AG04449 (cell line): ENCODE results near the gene TRPM8.
A peak's percentile ranks its signal among the peaks of the same experiment; 100 is the strongest.

Source experiments
- CTCF ChIA-PET: fragments of 350-600 bp; formaldehyde crosslinking; extraction: SDS; loops from one replicate; lab custom pipeline; 2021; ENCODE audit warnings: antibody characterized with exemption; lab: Yijun Ruan, JAX
- POLR2A ChIA-PET: fragments of 400-600, 350-600 bp; formaldehyde crosslinking; extraction: SDS; loops from one replicate; lab custom pipeline; 2020; ENCODE audit warnings: antibody characterized with exemption, inconsistent platforms; lab: Yijun Ruan, JAX
- DNase-seq: peaks from one replicate; pipeline ENCODE4 v3.0.0-alpha.2; 2010; ENCODE audit warnings: low read depth, low spot score
- H3K4me3 ChIP-seq: 2 replicates; pipeline ENCODE4 v1.5.1; 2011; ENCODE audit warnings: low read depth, mild to moderate bottlenecking, control low read depth, low read length
- CTCF ChIP-seq: IDR thresholded peaks from one replicate; pipeline ENCODE4 v1.5.1; 2011; ENCODE audit warnings: mild to moderate bottlenecking, moderate library complexity, low read length, control low read depth, inconsistent platforms; ENCODE audit not compliant: insufficient read depth; ENCODE audit errors: missing control alignments

Gene TRPM8

GRCh38 chr2:234038076-234038802 is 121.1 kb downstream of the TRPM8 start:
- CTCF ChIA-PET = no interaction called here
- TF ChIP-seq CTCF = no peak
- H3K4me3 ChIP-seq = no peak overlapping the region
- POLR2A ChIA-PET = no interaction called here
- no peak for DNase-seq

- no peak overlapping the region for H3K4me3 ChIP-seq
- POLR2A ChIA-PET = no interaction called here
- no peak for TF ChIP-seq CTCF
- peak; percentile 33 for DNase-seq
- CTCF ChIA-PET = no interaction called here
Measured at GRCh38 chr2:234044157-234044556, 127.0 kb downstream of the TRPM8 start.

GRCh38 chr2:234046521-234046920 is 129.3 kb downstream of the TRPM8 start:
- no peak for TF ChIP-seq CTCF
- no peak for DNase-seq
- H3K4me3 ChIP-seq = no peak overlapping the region
- POLR2A ChIA-PET = no interaction called here
- CTCF ChIA-PET = interaction anchor here (1.2 kb wide), 1 partner anchor 1071 kb away, joined by 3 read pairs; no protein-coding TSS in a partner anchor

- TF ChIP-seq CTCF = no peak
- H3K4me3 ChIP-seq = no peak overlapping the region
- ChIA-PET CTCF (interaction anchor here (1.2 kb wide), 1 partner anchor 1070 kb away, joined by 3 read pairs; no protein-coding TSS in a partner anchor), POLR2A (no interaction called here)
- DNase-seq = no peak
Measured at GRCh38 chr2:234047361-234047760, 130.2 kb downstream of the TRPM8 start.

- no peak for TF ChIP-seq CTCF
- DNase-seq = no peak
- H3K4me3 ChIP-seq = no peak overlapping the region
- ChIA-PET CTCF (no interaction called here), POLR2A (no interaction called here)
Measured at GRCh38 chr2:234048049-234048448, 130.9 kb downstream of the TRPM8 start.

GRCh38 chr2:234050455-234051135 is 133.4 kb downstream of the TRPM8 start, which contains the start of gene SPP2:
Gene SPP2, plus strand, starts transcription at chr2:234050702. Its CDS starts 85 bp downstream, at chr2:234050787.
- DNase-seq = no peak
- no peak for TF ChIP-seq CTCF
- no peak within 1 kb of the TSS for H3K4me3 ChIP-seq
- ChIA-PET CTCF (no interaction called here), POLR2A (no interaction called here)
